Retina (tissue), 1 donor: ENCODE data around the gene CCDC50.

Experiments used
- DNase-seq: peaks from one replicate; pipeline ENCODE4 v3.0.0-alpha.2; 2016

CCDC50 gene

DNA sequence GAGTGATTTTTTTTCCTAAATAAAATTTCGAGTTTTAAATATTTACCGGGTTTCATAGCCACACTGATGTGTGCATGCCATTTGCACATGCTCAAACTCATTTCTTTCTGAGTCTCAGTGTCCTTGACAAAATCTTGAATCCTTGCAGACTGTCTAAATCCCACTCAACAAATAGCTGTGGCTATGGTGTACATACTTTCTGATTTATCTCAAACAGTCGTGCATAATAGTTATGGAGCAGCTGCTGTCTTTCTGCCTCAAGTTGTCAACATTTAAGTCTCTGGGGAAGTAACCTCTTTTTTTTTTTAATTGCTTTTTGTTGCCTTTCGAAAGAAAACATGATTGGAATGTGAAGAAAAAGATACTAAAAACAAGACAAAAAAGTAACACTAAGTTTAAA, 53.9 kb downstream of the CCDC50 start:
- DNase-seq: no peak

DNA sequence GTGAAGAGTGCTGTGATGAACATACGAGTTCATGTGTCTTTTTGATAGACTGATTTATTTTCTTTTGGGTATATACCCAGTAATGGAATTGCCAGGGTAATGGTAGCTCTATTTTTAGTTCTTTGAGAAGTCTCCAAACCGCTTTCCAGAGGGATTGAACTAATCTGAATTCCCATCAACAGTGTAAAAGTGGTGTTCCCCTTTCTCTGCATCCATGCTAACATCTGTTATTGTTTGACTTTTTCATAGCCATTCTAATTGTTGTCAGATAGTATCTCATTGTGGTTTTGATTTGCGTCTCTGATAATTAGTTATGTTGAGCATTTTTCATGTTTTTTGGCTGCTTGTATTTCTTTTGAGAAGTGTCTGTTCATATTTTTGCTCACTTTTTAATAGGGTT, 55.9 kb downstream of the CCDC50 start:
- no peak for DNase-seq

DNA sequence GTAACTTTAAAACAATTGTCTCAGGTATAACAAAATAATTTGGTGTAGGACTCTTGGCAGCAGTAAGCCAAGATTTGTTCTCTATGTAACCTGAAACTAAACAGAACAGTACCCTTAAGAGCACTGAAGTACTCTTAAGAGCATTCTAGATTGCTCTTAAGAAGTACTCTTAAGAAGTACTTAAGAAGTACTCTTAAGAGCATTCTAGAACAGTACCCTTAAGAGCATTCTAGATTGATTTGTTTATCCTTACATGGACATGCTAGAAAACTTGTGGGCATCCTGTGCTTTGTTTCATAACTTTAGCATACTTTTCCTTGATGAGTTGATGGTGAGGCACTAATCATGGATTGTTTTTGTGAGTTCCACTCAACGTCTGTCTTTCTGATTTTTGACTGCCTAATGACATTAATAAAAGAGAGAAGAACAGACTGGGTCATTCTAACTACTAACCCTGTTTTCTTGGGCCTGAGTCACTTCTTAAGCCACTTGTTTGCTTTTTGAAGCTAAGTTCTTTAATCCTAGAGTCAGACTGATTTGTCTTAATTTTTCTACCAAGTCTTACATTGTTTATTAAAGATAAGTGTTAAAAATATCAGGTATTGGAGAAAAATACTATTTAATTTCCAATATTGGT, 58.4 kb downstream of the CCDC50 start:
- no peak for DNase-seq

DNA sequence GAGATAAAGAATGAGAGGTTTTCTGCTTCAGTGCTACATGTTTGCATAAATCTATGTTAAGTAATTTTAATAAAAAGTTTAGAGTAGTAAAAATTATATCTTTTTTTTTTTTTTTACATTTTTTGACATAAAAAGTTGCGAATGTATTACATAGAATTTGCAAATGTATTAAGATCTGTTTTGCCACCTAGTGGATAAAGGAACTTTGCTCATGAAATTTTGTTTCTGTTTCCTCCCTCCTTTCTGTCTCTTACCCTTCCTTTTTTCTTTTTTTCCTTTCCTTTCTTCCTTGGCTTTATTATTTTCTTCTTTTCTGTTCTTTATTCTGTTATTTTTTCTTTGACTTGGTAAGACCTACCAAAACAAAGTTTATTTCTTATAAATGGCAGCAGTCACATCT, 59.6 kb downstream of the CCDC50 start:
- DNase-seq: no peak

DNA sequence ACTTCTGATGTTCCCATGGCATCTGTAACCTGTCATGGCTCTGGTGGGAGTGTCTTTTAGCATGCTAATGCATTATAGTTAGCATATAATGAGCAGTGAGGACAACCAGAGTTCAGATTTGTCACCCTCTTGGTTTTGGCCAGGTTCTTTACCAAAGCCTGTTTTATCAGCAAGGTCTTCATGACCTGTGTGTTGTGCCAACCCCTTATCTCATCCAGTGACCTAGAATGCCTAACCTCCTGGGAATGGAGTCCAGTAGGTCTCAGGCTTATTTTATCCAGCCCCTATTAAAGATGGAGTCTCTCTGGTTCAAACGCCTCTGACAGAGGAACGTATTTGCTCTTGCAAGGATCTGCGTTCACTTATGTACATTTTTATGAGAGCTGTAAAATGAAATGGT, 61.4 kb downstream of the CCDC50 start:
- DNase-seq: no peak

DNA sequence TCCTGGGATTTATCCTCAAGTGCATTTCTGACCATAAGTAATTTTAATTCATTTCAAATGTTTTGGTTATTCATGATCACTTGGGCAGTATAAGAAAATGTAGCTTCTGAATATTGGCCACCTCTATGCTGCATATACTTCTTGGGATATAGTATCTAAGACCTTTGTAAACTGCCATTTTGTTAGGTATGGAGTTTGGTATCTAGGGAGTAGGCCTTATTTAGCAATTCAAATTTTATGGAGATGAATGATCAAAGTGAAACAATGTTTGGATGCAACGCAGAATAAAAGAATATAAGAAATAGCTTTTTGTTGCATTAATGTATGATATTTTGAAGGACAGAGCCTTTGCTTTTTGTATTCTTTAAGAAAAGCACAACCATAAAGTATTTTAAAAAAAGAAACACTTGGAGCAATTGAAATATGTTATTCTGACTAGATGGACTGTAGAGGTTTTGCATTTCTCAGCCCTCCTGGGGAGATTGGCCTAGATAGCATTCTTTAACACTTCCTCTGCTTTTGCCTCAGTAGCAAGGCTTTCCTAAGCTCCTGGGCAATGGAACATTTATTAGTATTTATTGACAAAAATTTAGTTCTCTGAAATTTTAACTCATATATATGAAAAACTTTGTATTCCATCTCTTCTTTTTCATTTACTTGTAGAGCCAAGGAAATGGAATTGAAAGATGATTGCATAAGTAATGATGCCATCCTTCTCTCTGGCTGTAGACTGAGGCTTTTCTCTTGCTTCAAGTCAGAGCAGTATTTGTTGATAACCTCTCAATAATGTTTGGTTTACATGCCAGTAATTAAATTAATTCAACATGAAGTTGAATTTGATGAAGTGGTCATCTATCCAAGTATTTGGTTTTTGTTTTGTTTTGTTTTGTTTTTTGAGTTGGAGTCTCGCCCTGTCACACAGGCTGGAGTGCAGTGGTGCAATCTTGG, 62.9 kb downstream of the CCDC50 start:
- DNase-seq: no peak

DNA sequence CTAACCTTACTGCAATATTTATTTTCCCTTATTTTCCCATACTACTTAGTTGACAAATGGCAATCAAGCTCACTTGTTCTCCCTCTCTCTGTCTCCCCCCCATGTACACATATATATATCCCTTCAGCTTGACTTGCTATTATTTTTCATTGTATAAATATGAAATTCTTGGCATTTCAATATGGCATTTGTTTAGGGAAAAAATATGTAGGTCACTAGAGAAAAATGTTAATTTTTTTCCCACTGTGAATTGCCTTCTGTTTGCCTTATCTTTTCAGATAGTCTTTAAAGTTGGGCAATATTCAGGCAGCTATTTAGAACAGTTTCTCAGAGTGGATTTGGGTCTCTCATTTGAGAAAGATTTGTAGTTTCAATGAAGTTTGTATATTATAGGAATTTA, 64.0 kb downstream of the CCDC50 start:
- DNase-seq: no peak

DNA sequence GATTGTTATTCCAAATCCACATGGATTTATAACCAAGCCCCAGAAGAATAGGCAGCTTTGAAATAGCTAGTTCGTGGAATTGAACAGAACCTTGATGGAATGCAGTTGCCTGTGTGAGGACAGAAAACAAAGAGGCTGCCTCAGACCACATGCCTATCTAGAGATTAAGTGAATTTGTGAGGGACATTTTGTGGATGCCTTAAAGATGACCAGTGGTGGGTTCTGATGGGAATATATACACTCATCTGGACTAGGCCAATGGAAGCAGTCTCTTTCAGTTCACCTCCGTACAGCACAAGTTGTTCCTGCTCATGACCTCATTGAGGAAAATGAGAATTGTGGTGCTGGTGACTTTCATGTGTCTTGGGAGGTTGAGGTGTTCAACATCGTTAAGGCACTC, 68.6 kb downstream of the CCDC50 start:
- no peak for DNase-seq

DNA sequence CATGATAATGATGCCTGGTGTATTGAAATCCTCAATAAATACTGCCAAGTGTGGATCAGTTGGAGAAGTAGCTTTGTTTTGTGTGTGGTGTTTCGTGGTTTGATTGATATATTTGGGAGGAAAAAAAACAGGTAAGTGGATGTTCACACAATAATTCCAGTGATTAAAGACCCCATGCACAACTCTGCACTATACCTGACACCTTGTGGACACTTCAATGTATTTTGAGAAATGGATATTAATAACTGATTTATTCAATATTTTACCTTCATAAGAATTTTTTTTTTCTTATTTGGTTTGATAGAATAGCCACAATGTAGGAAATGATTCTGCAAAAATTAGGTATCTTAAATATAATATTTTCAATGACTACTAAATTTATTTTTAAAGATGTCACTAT, 69.4 kb downstream of the CCDC50 start:
- DNase-seq: no peak

DNA sequence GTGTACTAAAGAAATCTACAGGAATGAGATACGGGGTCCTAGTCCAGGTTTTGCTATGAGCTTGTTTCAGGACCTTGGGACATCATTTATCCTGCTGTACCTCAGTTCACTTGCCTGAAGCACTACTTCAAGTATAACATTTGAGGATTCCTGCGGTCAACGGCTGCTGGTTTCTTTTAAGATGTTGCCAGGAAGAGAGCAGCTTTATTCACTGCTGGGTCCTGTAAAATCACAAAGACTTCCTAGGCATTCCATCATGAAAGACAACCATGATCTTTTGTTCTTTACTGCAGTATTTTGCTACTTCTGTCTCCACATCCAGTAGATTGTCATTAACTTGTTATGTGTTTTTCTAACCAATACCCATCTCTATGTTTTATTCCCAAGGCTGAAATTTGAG, 70.7 kb downstream of the CCDC50 start:
- DNase-seq: no peak

DNA sequence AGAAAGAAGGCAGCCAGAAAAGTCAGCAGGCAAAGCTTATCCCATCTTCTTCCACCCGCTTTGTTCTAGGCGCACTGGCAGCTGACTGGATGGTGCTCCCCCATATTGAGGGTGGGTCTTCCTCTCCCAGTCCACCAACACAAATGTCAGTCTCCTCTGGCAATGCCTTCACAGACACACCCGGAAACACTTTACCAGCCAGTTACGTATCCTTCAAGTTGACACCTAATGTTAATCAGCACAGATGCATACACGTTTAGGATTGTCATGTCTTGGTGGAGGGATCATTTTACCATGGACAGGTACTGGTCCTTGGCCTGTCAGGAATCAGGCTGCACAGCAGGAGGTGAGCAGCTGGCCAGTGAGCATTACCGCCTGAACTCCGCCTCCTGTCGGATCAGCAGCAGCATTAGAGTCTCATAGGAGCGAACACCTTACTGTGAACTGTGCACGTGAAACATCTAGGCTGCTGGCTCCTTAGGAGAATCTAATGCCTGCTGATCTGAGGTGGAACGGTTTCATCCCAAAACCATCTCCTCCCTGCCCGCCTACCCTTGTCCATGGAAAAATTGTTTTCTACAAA, 72.7 kb downstream of the CCDC50 start:
- DNase-seq: no peak

DNA sequence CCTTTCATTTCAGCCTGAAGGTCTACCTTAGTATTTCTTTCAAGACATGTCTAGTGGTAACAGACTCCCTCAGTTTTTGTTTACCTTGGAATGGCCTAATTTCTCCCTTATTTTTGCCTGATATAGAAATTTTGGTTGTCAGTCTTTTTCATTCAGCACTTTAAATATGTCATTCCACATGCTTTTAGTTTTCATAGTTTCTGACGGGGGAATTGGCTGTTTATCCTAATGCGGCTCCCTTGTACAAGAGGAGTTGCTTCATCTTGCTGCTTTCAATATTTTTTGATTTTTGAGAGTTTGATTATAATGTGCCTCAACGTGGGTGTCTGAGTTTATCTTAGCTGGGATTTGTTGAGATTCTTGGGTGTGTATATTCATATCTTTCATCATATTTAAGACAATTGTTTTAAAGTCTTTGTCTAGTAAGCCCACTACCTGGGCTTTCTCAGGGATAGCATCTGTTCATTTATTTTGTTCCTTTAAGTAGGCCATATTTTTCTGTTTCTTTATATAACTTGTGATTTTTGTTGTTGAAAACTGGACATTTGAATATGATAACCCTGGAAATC, 80.7 kb downstream of the CCDC50 start:
- DNase-seq: no peak

DNA sequence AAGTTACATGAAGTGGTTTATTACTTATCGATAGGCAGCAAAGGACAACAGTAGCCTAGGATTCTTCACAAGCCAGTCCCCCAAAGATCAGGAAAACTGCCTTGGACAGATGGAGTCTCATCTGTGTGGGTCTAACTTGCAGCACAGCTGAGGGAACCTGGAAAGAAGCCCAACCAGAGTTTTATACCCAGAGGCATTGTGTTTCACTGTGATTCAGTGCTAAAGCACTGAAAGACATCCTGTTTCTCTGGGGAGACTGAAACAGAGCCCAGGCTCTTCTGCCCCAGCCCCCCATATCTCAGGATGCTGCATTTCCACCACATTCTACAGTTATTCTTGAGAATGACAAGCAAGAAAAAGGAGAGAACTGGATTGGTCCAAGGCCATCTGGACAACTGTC, 83.6 kb downstream of the CCDC50 start:
- DNase-seq: no peak

DNA sequence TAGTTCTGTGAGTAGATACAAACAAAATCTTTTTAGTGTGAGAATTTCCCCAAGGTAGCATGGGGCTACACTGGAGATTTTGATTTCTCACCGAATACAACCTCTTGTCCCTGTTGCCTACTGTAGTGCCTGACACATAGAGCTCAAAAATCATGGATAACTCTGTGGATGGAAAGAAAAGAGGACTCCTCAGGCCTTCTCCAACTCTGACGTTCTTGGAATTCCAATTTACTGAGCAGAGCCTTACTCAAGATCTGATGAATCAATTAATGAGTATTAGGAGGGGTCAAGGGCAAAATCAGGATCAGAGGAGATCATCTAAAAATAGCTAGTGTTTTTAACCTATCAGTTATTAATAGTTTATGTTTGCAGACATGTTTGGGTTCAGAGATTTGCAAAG, 85.1 kb downstream of the CCDC50 start:
- no peak for DNase-seq

DNA sequence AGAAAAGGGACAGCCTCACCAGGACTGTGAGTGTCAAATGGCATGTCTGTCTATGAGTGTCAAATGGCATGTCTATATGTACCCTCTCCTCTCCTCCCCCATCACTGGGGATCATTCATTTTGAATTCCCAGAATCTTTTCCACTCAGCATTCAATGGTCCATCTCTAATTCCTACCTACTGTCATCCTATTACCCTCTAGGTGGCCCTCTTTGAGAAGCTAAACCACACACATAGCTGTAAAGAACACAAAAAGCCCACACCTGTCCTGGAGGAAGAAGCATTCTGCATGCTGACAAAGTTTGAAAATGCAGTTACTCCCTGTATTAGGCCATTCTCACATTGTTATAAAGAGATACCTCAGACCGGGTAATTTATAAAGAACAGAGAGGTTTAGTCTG, 85.5 kb downstream of the CCDC50 start:
- DNase-seq: no peak

DNA sequence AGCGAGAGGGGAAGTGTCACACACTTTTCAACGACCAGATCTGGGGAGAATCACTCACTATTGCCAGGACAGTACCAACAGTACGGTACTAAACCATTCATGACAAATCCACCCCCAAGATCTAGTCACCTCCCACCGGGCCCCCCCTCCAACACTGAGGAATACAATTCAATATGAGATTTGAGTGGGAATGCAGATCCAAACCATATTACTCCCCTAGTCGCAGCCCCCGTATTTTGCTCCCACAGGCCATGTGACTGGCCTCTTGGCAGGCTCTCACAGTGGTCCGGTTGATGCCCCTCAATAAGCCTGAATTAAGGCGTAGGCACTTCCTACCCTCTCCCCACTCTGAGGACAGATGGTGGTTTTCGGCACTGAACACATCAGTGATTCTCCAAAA, 86.4 kb downstream of the CCDC50 start:
- no peak for DNase-seq

DNA sequence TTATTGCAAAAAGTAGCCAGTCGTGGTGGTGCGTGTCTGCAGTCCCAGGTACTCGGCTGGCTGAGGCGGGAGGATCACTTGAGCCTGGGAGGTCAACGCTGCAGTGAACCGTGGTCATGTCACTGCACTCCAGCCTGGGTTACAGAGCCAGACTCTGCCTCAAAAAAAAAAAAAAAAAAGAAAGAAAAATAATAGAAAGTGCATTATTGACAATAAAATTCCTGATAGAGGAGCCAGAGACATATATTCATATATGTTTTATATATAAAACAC, 88.2 kb downstream of the CCDC50 start:
- DNase-seq: no peak

DNA sequence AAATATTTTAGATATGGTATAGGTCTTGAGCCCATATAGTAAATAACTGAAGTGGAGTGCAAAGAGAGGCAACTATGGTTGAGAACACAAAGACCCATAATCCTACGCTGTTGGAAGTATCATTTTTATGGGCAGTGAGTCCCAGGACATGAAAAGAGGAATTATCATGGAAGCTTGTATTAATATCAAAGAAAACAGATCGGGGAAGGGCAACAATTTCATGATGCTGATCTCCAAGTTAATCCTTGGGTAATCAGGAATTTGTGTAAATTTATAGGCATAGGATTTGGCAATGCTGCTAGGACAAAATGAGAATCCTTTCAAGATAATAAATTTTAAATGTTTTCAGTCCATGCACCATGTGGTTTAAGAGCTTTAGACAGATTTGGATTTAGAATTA, 91.6 kb downstream of the CCDC50 start:
- no peak for DNase-seq

DNA sequence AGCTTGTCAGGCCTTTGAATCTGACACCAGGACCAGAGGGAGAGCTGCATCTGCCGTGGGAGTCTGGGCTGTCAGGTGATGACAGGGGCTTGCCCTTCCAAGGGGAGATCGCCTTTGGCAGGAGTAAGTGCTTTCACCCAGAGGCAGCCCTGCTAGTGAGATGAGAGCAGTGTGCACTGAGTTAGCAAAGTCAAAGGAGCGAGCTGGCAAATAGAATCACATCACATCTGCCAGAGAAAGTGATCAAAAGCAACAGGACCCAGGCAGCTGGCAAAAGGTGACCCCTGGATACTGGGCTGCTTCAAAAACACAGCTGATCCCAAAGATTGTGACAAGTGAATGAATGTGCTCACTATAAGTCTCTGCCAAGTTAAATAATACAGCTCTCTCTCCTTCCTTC, 95.7 kb downstream of the CCDC50 start:
- DNase-seq: peak; percentile 68

DNA sequence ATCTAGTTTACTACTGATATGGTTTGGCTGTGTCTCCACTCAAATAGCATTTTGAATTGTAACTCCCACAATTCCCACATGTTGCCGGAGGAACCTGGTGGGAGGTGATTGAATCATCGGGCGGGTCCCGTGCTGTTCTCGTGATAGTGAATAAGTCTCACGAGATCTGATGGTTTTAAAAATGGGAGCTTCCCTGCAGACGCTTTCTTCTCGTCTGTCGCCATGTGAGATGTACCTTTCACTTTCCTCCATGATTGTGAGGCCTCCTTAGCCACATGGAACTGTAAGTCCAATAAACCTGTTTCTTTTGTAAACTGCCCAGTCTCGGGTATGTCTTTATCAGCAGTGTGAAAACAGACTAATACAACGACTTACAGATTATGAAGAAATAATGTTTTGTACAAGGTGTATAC, 96.1 kb downstream of the CCDC50 start:
- no peak for DNase-seq

DNA sequence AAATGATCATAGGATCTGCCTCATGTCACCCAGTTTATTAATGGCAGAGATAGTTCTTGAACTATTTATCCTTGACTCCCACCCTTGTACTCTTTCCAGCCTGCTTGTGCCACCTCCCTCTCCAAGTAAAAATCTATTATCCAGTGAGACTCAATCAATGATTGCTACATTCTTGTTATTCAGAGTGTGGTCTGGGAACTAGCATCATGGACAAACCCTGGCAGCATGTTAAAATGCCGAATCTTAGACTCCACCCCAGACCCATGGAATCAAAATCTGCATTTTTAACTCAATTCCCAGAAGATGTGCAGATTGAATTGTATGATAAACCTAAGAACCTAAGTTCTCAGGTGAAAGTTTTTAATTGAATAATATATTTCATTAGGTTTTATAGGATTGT, 97.1 kb downstream of the CCDC50 start:
- no peak for DNase-seq

DNA sequence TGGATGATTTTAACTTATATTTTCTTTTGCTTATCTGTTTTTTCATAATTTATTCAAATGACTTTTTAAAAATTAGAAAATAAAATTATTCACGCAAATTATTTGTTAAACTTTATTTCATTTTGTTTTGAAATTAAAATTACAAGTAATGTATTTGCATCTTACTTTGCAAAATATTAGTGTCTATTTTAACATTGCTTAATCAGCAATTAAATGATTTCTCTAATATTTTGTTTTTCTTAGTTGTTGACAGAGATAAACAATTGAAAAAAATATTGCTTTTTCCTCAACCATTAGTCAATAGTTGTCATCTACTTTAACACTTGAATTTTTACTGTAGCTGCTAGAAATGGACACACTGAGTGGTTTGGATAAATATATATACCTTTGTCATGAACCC, 99.0 kb downstream of the CCDC50 start:
- DNase-seq: no peak

DNA sequence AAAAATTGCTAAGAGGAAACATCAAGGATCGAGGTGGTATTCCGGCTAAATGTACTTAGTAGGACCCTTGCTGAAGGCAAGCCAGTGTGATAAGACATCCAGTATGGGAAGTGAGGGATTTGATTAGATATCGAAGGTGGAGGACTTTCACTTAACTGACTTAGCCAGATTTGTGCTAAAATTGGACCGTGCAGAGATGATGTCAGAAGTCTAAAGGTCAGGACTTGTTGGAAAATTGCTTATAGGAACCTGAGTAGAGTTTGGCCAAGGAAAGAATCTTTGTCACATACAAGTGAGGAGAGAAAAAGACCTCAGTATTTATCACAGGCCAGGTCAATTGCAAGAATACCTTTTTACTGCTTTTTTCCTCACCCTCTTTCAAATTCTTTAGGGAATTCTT, 100.9 kb downstream of the CCDC50 start:
- no peak for DNase-seq

DNA sequence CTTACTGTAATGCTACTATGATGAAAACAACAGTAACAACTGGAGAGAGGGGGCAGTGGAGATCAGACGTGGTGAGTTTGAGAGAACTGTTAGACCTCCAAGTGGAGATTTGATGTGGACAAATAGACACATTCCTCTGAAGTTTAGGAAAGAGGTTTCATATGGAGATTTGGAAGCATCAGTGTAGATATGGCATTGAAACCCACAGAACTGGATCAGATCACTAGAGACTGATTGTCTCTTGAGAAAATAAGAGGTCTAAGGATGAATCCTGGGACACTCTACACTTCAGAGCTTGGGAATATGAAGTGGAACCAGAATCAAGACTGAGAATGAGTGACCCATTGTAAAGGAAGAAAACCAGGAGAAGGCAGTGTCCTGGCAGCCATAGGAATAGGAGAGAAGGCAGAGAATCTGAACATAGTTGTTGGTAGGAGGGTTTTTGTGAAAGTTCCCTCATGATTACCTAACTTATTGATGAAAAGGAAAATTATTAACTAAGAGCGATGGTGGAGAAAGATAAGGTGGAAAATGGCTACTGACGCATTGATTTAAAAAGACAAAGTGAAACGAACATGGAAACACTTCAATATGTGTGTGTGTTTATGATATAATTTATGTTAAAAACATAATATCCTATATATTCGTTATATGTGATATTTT, 102.1 kb downstream of the CCDC50 start:
- no peak for DNase-seq
